Esophagus mucosa (tissue), 1 donor: ENCODE results near the gene LHX3. TPM values are rescaled to one million over a fixed set of nuclear protein-coding genes. Genes with fewer than 3 reads are reported as not detected.

Experiments
- ATAC-seq: fragments of 200-7000 bp; cut with Tn5 transposase; one replicate; pipeline ENCODE4 v1.9.1; 2020
- total RNA-seq: library from RNA; stranded (reverse); gene quantifications from one replicate; pipeline ENCODE4 v1.2.4, GENCODE V29; 2023
- donor health status: DM: yes; HTN: yes; CAD: no.

LHX3 gene
- total RNA-seq, 1 donor from 2014 or later, result 0.08 TPM

DNA sequence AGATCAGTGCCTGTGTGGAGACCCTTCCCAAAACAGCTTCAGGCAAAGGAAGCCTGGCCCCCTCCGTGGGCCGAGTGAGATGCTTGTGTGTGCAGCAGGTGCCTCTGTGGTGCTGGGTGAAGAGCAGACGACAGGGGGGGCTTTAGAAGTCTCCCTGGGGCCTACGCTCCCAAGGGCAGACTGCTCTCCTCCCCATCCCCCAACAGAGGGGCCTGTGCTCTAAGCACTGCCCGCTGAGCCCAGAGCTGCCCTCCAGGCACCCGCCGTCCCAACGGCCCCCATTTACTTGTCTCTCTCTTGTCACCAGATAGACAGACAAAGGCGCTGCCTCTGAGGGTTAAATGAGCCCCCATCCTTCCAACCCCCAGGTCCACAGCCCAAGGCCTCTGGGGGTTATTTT is 2.7 kb upstream of the LHX3 start:
- no peak for ATAC-seq

DNA sequence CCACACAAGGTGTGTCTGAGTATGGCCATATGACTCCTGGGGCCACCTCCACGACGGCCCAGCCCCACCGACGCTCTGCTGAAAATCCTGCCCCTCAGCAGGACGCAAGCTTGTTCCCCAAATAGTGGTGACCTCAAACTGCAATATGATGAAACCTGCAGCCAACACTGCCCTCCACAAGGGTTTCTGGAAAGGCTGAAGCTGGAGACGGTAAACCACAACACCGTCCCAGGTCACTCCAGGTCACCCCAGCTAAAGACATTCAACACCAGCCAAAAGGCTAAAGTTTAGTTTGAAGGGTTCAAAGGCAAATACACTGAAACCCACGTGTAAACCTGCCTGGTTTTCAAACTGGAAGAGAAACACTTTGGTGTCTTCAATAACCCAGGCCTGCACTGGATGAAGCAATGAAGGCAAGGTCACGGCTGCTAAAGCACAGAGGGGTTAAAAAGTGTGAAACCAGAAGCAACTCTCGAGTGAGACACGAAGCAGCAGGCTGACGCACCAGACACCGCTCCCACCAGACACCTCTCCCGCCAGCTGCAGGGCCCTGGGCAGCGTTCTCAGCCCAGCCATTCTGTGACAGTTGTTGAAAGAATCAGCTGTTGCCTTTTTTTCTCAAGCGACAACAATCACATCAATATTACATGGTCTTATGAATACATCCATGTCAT is 1.8 kb upstream of the LHX3 start:
- ATAC-seq, result no peak

DNA sequence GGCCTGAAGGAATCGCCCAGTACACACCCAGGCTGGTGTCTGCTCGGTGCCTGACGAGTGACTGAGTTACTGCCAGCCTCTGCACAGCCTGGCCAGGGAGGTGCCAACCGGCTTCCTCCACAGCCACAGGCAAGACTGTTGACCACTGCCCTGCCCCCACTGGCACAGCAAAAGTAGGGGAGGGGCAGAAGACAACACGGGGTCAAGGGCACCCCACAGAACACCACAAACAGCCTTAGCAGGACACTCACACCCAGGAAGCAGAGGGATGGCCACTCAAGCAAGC is 722 bp upstream of the LHX3 start:
- no peak for ATAC-seq

DNA sequence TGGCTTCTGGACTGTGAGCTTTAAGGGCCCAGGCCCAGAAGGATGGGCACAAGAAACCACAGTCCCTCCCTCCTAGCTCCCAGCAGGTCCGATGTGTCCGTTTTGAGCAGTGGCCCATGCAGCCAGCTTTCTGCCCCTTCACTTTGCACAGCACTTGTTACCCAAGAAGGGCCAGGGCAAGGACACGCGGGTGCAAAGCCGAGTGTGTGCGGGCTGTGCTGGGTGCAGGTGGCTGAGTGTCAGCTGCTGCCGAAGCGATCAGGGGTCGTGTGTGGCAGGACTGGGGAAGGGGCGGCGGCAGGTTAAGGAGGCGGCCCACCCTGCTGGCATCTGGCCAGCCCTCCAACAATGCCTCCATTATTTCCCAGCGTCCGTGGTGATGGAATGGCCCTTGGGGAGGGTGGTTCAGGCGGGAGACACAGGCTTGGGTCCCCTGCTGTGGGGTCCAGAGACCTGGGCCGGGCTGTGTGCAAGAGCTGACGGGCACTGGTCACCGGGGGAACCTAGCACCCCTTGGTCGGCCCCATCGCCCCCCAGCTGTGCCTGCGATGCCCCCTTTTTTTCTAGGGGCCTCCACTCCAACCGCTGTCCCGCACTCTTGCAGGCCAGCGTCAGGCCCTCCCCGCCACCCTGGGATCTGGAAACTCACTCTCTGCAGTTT is 653 bp downstream of the LHX3 start:
- no peak for ATAC-seq

DNA sequence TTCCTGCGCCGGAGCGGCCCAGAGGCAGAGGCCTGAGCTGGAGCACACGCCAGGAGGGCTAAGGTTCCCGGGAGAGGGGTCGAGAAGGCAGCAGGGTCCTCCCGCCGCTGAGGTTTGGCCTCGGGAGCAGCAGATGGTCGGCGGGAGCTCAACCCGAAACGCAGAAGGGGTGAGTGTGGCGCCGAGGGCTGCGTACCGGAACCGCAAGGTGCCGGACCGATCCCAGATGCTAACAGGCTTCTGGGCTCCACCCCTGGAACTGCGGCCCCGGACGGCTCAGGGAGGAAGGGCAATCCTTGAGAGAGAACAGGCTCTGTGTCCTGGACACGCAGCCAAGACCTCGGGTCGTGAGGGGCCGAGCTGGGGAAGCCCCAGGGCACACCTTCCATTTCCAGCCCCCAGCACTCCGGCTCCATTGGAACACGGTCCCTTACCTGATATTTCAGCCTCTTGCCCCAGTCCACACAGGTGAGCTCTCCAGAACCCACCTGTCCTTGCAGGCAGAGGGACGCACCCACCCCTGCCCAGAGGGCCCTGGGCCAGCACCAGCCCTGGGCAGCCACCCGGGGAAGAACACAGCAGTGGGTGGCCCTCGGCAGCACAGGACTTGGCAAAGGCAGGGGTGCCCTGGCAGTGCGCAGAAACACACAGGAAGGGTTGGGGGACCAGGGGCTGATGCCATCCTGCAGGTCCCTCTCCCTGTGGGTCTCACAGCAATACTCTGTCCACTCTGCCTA is 1.4 kb downstream of the LHX3 start:
- ATAC-seq, result no peak

DNA sequence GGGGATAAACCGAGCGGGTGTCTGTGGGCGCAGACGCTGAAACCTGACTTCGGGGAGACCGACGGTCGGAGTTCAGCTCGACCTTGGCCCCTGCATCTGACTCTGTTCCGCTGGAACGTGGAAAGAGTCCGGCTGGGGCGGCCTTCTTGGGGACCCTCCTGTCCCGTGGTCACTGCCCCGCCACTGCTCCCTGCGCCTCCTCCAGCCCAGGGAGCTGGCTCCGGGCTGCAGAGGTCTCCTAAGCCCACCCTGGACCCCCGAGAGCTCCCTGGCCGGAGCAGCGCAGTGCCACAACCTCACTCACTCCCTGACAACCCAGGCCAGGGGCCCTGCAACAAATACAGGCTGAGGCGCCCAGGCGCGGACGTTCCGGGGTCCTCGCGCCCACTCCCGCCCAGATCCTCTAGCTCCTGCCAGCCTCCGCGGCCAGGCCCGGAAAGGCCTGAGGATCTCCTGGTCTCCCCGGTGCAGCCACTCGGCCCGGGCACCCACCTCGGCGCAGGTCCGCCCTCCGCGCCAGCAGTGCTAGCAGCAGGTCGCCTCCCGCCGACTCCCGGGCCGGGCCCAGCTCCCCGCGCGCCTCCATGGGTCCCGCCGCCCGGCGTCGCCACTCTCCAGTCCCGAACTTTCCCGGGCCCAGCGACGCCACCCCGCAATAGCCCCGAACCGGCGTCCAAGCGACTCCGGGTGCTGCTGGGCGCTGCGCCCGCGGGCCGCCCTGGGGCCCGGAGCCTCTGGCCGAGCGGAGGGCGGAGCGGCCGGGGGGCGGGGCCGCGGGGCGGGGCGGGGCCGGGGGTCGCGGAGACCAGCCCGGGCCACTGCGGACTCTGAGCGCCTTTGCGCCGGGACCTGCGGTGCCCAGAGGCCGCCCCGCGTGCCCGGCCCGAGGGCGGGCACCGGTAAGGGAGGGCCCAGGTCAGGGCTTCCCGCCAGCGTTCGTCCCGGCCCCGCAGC is 2.2 kb downstream of the LHX3 start:
- ATAC-seq, result no peak

DNA sequence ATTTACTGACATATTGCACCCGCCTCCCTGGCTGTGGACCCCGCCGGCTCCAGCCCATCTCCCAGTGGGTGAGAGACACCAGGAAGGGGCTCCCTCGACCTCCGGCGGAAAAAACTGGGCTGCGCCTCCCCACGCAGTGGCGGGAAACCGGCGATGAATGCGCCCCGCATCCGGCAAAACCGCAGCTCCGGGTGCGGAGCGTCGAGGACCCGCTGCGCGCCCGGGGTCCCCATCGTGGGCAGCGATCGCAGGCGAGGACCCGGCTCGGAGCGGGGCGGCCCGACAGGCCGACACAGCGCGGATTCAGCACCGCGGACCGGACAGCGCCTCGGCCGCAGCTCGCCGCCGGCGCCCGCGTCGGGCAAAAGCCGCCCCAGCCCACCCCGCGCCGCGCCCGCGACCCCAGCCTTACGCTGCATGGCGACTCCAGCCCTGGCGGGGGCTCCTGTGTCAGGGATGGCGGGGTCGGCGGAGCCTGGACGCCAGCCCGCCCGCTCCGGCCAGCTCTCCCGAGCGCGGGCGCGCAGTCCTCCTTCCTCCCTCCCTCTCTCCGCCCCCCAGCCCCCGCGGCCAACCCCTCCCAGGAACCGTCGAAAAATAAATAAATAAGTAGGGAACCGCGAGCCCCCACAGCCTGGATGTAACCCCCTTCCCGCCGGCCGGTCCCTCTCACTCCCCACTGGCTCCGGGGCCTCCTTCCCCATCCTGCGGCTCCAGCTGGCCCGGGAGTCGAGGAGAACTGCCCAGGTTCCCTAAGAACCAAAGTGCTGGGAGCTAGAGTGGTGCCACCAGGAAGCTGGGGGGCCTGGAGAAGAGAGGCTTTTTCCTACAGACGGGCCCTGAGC is 3.1 kb downstream of the LHX3 start:
- no peak for ATAC-seq

DNA sequence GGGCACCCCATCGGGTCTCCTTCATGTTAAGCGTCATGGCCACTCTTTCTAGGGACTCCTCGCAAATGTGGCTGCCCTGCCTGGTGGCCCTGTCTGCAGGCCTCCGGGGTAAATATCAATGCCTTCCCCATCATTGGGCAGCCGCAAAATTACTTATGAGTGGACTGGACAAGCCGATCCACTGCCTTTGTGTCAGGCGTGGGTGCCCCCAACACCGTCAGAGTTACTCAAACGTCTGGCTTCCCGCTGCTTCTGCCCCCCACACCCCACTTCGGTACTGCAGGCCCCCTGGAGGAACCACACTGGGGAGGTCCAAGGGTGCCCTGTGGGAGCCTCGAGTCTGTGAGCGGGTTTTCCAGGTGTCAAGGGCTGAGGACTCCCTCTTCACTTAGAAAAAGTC is 3.8 kb downstream of the LHX3 start:
- no peak for ATAC-seq

DNA sequence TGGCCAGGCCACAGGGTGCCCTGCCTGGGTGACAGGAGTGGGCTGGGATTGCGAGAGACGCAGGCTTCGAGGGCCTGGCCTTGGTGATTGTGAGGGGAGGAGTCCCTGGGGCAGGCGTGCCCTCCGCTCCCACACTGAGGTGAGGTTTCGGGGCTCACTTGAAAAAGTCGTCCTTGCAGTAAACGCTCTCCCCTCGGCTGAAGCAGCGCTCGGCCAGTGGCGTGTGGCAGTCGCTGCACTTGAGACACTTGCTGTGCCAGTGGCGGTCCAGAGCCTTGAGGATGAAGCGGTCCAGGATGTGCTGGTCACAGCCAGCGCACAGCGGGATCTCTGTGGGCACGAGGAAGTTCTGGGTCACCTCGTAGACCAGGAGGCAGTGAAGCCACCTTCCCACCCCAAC is 4.5 kb downstream of the LHX3 start:
- no peak for ATAC-seq

DNA sequence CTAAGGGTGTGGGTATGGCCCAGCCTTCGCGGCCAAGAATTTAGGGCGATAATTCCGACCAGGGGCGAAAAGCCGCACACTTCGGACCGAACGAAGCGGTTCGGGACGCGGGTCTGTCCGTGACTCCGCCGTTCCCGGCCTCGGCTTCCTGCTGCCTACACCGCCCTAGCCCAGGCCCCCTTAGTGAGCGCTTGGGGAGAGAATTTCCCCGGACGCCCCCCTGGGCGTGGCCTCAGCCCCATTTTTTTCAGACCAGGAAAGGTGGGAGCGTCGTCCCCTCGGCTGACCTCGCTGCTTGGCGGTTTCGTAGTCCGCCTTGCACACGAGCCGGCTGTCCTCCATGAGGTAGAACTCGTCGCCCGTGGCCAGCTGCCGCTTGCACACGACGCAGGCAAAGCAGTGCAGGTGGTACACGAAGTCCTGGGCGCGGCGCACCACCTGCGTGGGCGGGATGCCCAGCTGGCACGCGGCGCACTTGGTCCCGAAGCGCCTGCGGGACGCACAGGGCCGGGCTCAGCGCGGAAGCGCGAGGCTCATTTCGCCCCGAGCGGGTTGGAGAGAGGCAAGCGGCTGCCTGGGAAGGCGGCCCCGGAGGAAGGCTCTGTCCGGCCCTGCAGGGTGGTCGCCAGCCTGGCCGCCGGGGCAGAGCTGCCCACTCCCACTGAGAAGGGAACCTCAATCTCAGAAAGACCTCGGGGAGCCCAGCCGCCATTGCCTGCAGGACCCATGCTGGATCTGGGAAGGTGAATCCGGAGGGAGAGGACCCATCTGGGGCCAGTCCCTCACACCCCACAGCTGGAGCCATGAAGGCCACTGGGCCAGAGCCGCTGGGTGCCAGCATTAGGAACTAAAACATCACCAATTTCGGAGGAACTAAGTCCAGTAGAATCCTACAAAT is 5.3 kb downstream of the LHX3 start:
- ATAC-seq, result no peak

DNA sequence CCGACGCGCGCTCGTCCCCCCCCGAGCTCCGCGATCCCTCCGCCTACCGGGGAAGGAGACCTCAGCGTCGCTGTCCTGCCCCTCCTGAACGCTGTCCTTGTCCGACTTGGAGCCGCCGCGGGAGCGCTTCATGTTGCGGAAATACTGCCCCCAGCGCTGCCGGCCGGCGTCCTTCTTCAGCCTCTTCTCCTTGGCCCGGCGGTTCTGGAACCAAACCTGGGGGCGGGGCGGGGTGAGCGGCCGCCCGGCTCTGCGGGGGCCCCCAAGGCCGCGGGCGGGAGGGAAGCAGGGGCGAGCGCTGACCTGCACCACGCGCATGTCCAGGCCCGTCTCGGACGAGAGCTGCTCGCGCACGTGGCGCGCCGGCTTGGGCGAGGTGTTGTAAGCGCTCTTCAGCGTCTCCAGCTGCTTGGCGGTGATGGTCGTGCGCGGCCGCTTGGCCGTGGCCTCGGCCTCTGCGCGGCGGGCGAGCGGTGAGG is 6.3 kb downstream of the LHX3 start:
- ATAC-seq, result peak; percentile 15

DNA sequence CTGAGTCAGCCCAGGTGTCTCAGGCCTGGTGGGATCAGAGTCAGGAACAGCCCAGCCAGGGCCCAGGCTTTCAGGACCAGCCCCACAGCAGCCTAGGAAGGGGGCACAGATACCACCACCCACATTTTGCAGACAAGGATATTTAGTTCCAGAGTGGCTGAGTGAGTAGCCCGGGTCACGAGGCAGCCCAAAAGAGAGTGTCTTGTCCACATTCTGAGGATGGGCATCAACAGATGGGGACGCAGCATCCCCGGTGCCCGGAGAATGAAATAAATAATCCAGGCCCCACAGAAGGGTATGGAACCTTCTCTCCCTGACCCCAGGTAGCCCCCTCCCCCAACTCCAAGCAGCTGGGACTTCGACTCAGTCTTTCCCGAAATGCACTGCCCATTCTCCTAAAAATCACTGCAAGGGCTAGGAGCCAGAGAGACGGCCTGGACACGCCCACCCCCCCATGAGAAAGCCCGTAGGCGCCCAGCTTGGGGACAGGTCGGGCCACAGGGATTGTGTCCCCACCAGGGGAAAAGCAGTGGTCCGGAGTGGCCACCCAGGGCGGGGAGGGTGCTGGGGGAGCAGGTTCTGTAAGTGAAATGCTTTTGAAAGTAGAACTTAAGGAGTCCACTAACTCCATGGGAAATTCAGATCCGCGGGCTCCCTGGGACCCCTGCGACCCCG is 6.9 kb downstream of the LHX3 start:
- no peak for ATAC-seq

DNA sequence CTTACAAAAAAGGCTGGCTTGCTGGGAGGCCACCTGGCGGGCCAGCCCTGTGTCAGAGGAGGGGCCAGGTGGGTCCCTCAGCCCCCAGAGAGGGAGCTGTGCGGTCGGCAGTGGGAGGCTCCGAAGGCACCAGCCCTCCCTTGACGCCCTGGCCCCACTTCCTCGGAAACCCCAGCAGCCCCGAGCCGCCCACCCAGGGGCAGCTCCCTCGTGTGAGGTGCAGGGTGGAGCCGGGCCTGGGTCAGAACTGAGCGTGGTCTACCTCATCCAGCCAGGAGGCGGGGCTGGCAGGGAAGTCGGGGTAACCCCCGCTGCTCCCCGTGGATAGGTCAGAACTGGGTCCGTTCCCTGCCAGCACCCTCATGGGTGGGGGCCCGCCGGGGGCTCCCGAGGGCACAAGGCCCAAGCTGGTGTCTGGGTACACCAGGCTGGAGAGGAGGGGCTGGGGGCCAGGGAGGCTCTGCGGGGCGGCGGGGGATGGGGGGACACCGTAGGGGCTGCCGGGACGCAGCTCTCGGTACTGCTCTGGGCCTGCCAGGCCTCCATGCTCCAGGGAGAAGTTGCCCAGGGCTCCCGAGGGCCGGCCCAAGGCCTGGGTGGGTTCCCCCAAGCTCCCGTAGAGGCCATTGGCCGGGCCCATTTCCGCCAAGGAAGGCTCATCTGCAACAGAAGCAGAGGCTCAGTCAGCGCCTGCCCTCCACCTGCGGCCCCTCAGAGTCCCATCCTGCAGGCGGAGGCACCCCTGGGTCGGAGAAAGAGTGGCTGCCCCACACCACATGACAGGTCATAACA is 7.6 kb downstream of the LHX3 start:
- no peak for ATAC-seq

DNA sequence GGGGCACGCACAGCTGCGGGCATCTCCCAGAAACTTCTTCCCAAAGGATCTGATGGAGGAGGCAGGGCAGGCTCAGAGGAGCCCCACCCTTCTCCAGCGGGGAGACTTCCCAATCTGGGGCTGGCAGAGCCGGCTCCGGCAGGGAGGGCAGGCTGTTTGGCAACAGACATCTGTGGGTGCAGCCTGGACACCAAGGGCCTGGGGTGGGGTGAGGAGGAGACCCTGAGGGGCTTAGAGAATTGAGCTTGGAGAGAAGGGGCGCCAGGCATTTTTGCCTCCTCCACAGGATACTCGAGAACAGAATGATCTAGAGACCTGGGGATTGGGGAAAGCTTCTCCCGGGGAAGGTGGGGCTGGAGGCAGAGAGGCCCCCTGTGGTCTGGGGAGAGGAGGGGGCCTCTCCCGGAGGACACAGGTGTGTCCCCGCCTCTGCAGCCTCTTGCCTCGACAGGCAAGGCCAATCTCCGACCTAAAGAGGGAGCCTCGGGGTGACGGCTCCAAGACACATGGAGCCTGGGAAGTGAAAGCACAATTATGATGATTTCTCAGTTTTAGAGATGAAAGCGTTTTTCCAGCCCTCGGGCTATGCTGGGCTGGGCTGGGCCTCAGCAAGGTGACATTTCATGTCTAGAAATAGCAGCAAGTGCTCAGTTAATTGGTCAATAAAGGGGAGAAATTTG is 8.4 kb downstream of the LHX3 start:
- no peak for ATAC-seq

DNA sequence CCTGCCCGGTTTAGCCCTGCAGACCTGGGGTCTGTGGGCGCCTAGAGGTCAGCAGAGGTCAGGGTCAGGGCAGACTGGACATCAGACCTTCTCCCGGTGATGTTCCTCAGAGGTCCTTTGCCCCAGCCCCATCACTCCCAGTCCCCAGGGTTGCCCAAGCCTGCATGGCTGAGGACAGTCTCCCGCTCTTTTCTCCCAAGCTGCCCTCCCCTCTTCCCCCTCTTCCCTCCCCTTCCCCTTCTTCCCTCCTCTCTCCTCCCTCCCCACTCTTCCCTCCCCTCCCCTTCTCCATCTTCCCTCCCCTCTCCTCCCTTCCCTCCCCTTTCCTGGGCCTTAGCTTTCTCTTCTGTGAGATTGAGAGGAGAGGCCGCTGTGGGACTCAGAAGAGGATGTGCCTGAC is 10.4 kb downstream of the LHX3 start:
- ATAC-seq, result no peak

DNA sequence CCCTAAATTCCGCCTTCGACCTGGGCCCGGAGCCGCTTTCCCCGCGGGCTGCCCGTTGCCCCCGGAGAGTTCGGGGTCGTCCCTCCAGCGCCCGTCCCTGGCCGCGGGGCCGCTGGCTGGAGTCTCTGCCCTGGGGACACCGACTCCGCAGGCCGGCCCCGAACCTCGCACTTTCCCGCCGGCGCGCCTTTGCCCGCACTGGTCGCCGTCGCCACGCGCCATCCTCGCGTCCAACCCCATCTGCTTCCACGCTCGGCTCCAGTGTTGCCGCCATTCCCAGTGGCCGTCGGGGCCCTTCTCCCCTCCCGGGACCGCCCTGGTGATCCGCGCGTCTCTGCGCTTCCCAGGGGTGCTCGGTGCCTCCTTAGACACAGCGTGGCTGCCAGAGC is 11.0 kb downstream of the LHX3 start:
- ATAC-seq, result no peak

DNA sequence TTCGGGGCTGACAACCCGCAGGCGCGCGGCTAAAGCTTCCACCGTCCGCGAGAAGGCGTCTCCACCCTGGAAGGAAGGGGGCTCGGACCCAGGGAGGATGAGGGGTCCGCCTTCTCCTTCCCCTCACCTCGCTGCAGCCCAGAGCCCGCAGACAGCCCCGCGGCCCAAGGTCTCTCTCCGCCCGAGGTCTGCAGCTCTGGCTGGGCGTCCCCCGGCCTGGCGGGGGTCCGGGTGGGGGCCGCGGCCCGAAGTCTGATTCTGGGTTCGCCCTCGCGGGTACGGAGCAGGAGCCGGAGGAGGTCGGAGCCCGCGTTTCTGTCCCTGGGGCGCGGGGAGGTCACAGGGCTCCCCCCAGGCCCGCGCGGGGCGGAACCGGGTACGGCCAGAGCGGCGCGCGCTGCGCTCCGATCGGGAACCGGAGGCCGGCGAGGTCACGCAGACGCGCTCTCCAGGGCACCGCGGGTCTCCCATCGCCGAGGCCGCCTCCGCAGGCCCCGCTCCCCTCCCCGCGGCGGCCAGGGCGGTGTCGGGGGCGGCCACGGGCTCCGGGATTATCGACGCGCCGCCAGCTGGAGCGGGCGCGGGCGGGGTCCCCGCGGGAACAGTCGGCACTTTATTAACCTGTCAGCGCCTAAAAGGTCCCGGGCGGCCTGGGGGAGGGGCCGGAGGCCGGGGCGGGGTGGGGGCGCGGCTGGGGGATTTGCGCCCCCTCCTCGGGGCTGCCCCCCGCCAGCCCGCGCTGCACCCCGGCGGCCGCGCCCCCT is 11.6 kb downstream of the LHX3 start:
- ATAC-seq, result no peak
